AG04450 (cell line): ENCODE measurements around the gene APOH. TPM values are rescaled to one million over a fixed set of nuclear protein-coding genes. Genes with fewer than 3 reads are reported as not detected.

Experiments used
- CTCF ChIA-PET: fragments of 300-600, 350-600 bp; formaldehyde crosslinking; extraction: SDS; loops from one replicate; lab custom pipeline; 2022; ENCODE audit warnings: antibody characterized with exemption, inconsistent platforms; lab: Charles Lee
- POLR2A ChIA-PET: fragments of 350-600 bp; formaldehyde crosslinking; extraction: SDS; loops from one replicate; lab custom pipeline; 2021; ENCODE audit warnings: antibody characterized with exemption, inconsistent platforms; lab: Yijun Ruan, JAX
- DNase-seq: peaks from one replicate; pipeline ENCODE4 v3.0.0-alpha.2; 2011; ENCODE audit warnings: low read depth, low spot score
- H3K27ac ChIP-seq: one replicate; pipeline ENCODE4 v1.5.1; 2012; ENCODE audit warnings: low read depth, low read length, control low read depth
- H3K27me3 ChIP-seq: one replicate; pipeline ENCODE4 v1.6.0; 2012; ENCODE audit warnings: low read length; ENCODE audit not compliant: control insufficient read depth, insufficient read depth
- H3K4me3 ChIP-seq: 2 replicates; pipeline ENCODE4 v1.5.1; 2011; ENCODE audit warnings: mild to moderate bottlenecking, low read depth, low read length, control low read depth
- H3K9me3 ChIP-seq: 2 replicates; pipeline ENCODE4 v1.5.1; 2012; ENCODE audit warnings: low read length; ENCODE audit not compliant: control insufficient read depth, insufficient read depth
- CTCF ChIP-seq: IDR thresholded peaks from 2 replicates; pipeline ENCODE4 v1.5.1; 2011; ENCODE audit warnings: low read depth, low read length, control low read depth, inconsistent platforms
- polyA plus RNA-seq: library from polyadenylated mRNA; depleted of rRNA; stranded (reverse); fragments of >200 nt; gene quantifications from 2 replicates; pipeline ENCODE4 v1.2.3, GENCODE V29; 2011

Gene APOH
- polyA plus RNA-seq, 1 experiment = not detected

GRCh38 chr17:66229783-66230538, 746 bp upstream of the APOH start:
- Histone ChIP-seq H3K9me3 (no peaks in the 10 kb centered on the region), H3K27ac (no peak overlapping the region), H3K4me3 (no peak overlapping the region), H3K27me3 (no peaks in the 10 kb centered on the region)
- no peak for TF ChIP-seq CTCF
- ChIA-PET CTCF (no interaction called here), POLR2A (no interaction called here)
- DNase-seq = no peak

- CTCF ChIA-PET = interaction anchor here (1.0 kb wide), 1 partner anchor 389 kb away, joined by 3 read pairs; no protein-coding TSS in a partner anchor
- TF ChIP-seq CTCF = no peak
- H3K4me3 ChIP-seq = no peak overlapping the region
- POLR2A ChIA-PET = no interaction called here
- H3K27me3 ChIP-seq = no peaks in the 10 kb centered on the region
- no peak for DNase-seq
- no peak overlapping the region for H3K27ac ChIP-seq
- H3K9me3 ChIP-seq = no peaks in the 10 kb centered on the region
Observed at GRCh38 chr17:66227212-66228045, 1.8 kb downstream of the APOH start.

GRCh38 chr17:66222798-66223350, 6.3 kb downstream of the APOH start:
- TF ChIP-seq CTCF = no peak
- H3K9me3 ChIP-seq = no peaks in the 10 kb centered on the region
- H3K27me3 ChIP-seq = peaks cover 4% of the 10 kb centered on the region
- POLR2A ChIA-PET = no interaction called here
- DNase-seq = no peak
- CTCF ChIA-PET = interaction anchor here (1.1 kb wide), 1 partner anchor 22 kb away, joined by 3 read pairs; no protein-coding TSS in a partner anchor
- H3K27ac ChIP-seq = no peak overlapping the region
- H3K4me3 ChIP-seq = no peak overlapping the region

GRCh38 chr17:66221755-66222530, 7.3 kb downstream of the APOH start:
- ChIA-PET POLR2A (no interaction called here), CTCF (interaction anchor here (0.6 kb wide), 1 partner anchor 26 kb away, joined by 4 read pairs; no protein-coding TSS in a partner anchor)
- no peak overlapping the region for H3K4me3 ChIP-seq
- peaks cover 4% of the 10 kb centered on the region for H3K27me3 ChIP-seq
- no peak for TF ChIP-seq CTCF
- no peak overlapping the region for H3K27ac ChIP-seq
- no peaks in the 10 kb centered on the region for H3K9me3 ChIP-seq
- no peak for DNase-seq
